HG03064 (cell line): ENCODE results near the gene GATA3.
A peak's percentile ranks its signal among the peaks of the same experiment; 100 is the strongest.
"Not testable (repeated sequence)": the region's sequence is repeated elsewhere in the genome, so short reads cannot be mapped to it uniquely, and the experiment has no call there.

Source experiments
- ATAC-seq: cut with Tn5 transposase; IDR thresholded peaks from one replicate; pipeline ENCODE4 v1.9.1; 2021; ENCODE audit warnings: low read depth; ENCODE audit not compliant: unreplicated experiment

GATA3 gene

DNA sequence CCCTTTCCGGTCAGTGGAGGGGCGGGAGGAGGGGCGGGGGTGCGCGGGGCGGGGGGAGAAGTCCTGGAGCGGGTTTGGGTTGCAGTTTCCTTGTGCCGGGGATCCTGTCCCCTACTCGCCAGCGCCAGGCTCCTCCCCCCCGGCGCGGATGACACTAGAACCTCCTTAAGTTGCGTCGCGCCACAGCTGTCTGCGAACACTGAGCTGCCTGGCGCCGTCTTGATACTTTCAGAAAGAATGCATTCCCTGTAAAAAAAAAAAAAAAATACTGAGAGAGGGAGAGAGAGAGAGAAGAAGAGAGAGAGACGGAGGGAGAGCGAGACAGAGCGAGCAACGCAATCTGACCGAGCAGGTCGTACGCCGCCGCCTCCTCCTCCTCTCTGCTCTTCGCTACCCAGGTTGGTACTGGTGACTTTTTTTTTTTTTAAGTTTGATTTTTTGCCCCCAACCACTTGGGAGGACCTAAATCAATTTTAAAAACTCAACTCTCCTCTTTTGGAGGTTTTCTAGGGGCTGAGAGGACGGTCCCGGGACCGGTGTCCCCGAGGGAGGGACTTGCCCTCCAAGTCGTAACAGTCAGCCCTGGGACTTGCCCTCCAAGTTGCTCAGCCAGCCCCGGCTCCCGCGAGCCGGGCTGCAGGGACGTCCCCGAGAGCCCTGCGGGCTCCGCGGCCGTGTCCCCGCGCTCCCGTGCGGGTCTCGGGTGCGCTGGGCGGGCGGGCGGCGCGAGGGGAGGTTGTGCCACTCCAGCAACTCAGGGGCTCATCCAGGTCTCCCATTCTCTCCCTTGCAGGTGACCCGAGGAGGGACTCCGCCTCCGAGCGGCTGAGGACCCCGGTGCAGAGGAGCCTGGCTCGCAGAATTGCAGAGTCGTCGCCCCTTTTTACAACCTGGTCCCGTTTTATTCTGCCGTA lies at the start of gene GATA3:
GATA3 (plus strand) TSS at position 195 of the 914 bp plus-strand sequence. CDS start 968 bp downstream, outside the sequence.
- peak; percentile 35 for ATAC-seq

DNA sequence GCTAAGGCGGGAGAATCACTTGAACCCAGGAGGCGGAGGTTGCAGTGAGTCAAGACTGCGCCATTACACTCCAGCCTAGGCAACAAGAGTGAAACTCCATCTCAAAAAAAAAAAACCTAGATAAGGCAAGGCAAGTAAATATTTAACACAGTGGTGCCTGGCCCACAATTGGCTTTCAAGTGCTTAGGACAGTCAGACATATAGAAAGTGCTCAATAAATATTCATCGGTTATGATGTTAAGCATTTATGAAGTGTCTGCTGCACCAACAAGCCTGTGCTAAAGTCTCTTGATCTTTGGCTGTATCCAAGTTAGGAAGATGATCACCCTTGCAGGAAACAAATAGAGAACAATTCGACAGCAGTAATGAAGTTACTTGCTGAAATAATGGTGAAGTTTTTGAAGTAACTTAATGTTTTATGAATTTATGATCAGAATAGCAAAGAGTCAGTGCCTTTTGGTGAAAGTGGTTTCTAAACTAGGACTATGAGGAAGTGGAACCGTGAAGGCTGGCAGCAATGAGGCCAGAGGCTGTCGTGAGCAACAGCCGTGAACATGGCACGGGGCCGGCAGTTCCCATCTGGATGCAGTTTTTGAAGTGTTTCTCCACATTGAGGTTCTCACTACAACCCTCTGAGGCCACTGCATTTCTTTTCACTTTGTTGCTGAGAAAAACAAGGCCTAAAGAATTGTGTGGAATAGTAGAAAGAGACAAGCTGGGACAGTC lies 48.1 kb upstream of the GATA3 start:
- no peak for ATAC-seq

DNA sequence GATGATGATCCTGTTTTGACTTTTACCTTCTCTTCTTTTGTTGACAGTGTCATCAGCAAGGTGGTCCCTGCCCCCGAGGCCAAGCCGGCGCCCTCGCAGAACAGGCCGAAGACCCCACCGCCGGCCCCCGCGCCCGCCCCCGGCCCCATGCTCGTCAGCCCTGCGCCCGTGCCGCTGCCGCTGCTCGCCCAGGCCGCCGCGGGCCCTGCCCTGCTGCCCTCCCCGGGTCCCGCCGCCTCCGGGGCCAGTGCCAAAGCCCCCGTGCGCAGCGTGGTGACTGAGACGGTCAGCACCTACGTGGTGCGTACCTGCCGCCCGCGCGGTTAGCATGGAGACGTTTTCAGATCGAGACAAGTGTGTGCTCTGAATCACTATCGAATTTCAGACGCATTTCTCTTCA lies 45.5 kb upstream of the GATA3 start:
- no peak for ATAC-seq

DNA sequence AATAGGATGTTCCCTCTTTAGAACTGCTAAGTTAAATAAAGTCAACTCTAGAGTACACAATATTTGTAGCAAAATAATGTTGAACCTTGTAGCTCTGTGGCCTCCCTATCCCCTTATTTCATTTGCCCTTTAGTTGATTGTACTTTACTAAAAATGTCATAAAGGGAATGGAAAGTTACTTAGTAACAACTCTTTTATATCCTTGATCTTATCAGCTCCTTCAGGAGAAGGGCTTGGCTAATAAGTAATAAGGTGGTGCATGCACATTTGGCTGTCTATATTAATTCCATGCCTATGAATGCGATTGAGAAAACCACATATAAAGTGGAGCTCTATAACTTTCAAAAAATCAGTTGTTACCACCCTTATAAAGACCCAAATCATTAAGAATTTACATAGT lies 41.5 kb upstream of the GATA3 start:
- ATAC-seq = no peak

DNA sequence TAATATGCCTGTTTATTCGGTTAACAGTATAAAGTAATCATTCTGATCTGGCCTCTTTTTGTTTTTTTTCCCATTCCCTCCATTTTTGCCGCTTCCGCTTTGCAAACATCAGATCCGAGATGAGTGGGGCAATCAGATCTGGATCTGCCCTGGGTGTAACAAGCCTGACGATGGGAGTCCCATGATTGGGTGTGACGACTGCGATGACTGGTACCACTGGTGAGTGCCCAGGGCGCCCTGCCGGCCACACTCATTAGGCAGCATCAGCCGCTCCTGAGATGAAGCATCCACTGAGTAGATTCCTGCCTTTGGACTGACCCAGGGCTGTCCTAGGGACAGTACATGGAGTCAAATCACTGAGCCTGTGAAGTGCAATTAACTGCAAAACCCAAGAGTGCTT lies 40.9 kb upstream of the GATA3 start:
- no peak for ATAC-seq

DNA sequence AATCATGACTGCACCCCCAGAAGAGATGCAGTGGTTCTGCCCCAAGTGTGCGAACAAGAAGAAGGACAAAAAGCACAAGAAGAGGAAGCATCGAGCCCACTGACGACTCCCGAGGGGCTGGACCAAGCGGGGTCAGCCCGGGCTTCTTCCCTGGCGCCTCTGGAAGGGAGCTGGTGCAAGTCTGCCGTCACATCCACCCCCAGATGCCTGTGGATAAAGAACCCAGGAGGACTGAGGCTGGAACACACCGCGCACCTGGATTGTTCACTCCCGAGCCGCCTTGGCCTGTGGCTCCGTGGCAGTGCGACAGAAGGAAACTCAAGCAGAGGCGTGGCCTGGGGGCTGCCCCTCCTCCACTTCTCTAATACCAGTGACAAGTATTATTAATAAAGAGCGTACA lies 39.8 kb upstream of the GATA3 start:
- ATAC-seq = no peak

DNA sequence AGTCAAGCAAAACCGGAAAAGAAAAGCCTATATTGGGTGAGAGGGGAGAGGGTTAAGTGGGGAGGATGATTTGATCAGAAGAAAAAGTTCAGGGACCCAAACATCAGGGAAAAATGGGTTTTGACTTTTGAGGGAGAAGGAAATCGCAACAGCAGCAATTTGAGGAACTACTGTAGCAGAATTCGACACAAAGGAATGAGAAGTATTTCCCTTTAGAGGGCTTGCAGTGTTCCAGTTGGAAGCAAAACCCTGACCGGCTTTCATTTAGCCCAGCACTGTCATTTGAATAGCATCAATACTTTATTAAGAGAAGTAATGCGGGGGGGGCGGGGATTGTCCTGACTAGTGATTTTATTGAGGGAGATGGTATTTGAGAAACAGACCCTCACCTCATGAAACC lies 37.2 kb upstream of the GATA3 start:
- ATAC-seq = no peak

DNA sequence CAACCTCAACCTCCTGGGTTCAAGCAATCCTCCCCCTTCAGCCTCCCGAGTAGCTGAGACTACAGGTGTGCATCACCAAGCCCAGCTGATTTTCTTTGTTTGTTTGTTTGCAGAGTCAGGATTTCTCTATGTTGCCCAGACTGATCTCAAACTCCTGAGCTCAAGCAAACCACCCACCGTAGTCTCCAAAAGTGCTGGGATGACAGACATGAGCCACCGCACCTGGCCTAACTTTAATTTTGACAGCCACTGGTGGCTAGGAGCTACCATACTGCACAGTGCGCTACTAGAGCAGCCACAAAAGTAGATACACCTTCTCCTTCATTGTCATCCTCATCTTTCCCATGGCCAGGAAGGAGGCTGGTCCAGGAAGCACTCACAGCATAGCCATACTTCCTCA lies 31.2 kb upstream of the GATA3 start:
- no peak for ATAC-seq

DNA sequence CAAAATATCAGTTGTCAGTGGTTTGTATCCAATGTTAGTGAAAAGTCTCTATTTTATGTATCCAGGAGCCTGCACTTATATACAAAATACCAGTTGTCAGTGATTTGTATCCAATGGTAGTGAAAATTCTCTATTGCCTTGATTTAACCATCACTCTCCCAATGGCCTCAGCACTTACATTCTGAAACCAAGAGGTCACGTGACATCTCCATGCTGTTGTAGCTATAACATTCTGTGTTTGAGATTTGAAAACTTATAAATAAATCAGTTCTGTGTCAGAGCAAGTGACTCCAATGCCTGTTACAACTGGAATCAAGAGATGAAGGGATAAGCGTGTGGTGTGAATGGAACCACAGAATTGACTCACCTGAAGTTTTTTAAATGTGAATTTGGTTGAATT lies 30.6 kb upstream of the GATA3 start:
- no peak for ATAC-seq

DNA sequence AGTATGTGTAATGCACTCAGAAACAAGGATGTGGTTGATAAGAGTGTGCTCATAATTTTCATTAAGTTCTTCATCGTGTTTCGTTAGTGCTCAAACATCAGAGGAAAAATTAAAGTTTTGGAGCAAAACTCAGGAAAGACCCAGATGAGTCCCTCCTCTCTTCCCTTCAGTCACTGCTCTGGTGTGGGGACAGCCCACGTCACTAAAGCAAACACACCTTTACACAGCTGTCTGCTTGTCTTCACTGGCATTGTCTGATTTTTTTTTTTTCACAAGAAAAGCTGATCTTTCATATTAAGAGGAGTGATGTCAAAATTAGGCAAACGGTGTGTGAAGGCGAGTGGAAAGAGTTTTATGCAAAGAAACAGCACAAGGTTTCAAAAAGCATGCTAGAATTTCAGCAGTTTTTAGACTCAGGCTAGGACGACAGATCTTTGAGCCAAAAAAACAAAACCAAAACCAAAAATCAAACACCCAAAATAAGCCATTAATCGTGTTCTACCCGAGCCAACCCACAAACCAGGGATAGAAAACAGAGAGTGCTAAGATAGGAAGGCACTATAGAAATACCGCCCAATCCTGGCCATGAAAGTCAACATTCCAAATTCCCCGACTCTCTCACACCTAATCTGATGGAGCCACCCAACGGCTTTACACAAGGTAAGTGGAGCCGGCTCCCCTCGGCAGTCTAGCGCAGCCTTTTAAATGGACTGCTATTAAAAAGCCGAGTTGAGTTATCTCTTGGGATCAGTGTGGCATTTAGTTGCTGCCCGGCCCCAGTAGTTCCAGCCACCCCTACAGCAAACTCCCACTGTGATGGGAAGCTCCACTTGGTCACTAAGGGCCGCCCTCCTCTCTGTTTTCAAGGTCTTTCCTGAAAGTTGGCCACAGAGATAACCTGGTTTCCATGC lies 27.9 kb upstream of the GATA3 start:
- ATAC-seq = no peak

DNA sequence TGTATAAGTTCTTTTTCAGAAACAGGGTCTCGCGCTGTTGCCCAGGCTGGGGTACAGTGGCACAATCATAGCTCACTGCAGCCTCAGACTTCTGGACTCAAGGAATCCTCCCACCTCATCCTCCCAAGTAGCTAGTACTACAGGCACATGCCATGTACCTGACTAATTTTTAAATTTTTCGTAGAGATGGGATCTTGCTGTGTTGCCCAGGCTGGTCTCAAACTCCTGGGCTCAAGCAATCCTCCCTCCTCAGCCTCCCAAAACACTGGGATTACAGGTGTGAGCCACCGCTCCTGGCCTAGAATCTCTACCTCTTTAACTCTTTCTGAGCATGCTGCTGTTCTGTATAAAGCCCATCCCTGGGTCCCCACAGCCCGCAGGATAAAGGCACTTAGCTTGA lies 23.3 kb upstream of the GATA3 start:
- not testable (repeated sequence) for ATAC-seq

DNA sequence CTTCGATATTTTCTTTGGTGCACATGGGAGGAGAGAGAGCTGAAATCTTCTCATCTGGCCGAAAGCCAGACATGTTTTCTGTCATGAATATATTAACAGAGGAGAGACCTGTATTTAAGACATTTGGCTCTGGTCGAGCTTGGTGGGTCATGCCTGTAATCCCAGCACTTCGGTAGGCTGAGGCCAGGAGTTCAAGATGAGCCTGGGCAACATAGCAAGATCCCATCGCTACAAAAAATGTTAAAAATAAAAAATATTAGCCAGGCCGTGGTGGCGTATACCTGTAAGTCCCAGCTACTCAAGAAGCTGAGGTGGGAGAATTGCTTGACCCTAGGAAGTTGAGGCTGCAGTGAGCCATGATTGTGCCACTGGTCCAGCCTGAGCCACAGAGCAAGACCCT lies 21.9 kb upstream of the GATA3 start:
- ATAC-seq = no peak

DNA sequence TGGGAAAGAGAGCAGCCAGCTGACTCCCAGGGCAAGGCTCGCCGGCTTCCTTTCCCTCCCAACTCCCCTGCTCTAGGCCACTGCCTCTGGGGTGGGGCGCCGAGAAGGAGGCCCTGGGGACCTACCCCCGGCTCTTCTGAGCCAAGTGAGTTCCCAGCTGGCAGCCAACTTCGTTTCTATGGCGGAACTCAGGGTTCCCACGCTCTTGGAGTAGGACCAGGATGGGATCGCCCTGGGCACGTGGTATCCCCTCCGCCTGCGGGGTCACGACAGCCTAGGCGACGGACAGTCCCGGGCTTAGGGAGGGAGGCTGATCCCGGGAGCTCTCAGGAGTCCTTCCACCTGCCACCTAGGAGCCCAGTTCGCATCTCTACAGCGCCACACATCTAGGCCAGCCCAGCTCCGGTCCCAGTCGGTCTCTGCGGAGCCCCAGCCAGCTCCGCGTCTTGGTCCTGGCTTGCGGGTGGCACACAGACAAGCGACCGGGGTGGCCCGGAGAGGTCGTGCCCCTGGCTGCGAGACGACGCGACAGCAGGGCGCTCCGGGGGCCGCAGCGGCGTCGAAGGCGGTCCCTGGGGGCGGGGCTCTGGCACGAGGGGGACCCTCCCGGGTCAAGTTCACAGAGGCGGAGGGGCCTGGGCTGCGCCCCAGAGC lies 20.5 kb upstream of the GATA3 start:
- no peak for ATAC-seq

DNA sequence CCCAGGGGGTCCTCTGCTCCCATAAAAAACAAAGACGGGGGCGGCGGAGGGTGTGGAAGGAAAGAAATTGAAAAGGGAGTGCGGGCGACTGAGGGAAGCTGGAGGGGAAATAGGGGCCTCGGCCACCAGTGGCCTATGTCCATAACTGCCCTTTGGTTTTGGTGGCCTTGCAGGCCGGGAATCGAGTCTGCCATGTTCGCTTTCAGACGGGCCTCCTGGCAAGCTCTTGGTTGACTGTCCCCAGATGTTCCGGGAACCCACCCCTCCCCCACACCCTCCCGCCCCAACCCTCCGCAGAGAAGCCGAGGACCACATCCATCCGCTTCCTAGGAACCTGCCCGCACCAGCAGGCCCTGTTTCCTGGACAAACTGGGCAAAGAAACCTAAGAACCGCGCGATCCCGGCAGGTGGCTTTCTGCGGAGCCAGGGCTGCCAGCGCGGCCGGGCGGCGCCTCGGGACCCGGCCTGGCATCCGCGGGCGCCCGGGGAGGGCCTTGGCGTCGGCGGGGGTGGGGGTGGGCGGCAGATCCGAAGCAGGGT lies 20.0 kb upstream of the GATA3 start:
- ATAC-seq = no peak

DNA sequence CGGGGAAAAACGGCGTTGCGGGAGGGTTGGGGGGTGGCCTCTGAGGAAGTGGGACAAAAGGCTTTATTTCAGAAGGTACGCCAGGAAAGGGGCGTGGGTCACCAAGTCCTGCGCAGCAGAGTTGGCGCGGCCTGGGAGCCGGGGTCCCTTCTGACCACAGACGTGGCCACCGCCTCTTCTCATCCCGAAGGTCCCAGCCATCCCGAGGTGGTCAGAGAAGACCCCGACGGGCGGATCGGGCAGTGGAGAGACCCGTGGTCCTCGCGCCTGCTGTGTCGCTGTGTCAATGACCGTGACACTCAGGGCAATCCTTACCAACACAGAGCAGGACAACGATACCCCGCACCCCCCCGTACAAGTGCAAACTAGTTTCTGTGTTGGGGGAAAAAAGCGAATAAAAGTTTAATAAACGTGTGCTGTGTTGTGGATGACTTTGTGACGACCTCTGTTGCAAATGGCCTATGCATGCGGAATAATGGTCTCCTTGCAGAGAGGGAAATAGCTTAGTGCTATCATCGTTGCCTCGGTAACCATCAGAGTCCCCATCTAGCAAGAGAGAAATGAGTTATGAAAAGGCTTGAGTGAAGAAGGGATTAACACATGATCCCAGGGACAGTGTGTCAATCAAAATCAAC lies 19.4 kb upstream of the GATA3 start:
- no peak for ATAC-seq

DNA sequence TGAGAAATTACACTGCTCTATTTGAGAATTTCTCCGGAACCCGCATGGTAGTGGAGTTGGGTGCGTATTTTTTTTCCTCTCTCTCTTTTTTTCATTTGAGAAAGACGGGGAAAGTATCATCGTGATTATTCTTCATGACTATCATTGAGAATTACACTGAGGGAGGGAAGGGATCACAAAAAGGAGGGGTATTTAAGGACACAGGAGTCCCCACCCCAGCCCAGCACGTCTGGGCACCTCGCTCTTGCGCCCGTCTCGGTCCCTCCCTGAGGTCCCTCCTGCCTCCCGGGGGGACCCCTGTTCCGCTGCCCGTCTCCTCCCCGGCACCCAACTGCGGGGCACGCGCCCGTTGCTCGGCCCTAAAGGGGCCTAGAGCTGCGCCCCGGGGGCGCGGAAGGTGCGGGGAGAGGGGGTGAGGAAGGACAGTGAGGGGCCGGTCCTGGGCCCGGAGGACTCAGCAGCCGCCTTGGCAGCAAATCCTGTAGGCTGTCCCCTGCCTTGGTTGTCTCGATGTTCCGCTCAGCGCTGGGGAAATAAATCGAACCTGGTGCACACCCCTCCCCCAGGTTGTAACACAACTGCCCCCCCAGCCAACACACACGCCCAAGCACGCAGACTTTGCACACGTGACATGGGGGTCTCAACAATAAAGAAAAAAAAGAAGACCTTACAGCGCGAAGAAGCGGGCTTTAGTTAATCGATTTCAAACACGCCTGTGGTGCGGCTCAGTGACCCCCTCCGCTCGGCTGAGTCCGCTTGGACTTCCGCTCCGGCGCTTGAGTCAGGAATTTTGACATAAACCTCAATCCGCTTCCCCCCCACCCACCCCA lies 18.6 kb upstream of the GATA3 start:
- no peak for ATAC-seq

DNA sequence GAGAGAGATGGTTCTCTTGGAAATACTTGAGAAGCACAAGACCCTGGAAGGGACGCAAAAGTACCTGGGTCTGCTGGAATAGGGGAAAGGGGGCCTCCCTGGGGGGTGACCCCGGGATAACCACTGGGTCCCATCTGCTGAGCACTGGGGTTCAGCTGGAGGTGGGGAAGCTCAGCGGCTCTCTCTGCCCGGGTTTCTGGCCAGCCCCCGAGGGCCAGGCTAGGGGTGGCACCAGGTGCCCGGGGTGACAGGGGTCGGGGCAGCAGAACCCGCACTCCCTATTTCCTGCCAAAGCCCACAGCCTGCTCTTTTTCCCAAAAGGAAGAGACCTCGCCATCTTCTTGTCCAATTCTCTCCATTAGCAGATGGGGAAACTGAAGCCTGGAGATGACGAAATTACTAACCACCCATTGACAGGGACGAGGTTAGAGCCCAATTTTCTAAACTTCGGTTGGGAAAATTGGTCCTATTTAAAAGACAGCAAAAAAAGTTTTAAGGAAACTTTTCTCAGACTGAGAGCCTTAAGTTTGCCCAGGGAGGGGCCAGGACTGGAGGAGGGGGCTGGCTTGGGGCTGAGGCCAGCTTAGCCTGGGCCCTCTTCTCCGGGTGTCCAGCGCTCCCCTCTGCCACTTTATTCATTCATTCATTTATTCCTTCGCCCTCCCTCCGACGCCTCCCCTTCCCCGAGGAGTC lies 17.8 kb upstream of the GATA3 start:
- ATAC-seq = no peak

DNA sequence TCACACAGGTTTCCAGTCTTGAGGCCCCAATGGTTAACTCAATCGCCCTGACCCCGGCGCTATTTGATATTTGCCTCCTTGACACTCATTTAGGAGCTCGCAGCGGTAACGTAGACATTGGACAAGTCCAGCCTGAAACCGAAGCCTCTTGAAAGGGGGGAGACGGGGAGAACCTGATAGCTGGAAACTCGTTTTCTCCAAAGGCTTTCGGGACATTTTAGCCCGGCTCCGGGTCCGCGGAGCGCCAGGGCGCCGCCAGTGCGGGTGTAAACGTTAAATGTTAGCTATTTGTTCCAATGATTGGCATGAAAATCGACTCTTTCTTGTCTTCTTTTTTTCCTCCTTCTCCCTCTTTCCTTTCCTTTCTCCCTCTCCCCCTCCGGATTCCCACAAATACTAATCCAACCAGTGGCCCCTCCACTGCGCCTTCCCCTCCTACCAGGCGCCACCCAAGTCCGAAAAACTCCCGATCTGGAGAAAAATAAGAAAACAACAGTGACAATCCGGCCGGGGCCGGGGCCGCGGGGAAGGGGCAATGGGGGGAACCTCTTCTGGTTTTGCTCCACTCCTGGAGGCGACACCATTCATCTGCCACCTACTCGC lies 17.2 kb upstream of the GATA3 start:
- no peak for ATAC-seq
